Measurements from ENCODE around the gene EHMT1. TPM values are rescaled to one million over a fixed set of nuclear protein-coding genes. Genes with fewer than 3 reads are reported as not detected.

EHMT1 gene
- total and polyA plus RNA-seq, 2 of the 8 experiments (the other 6 are each of a cell fraction or from before 2014, with no cell fraction given) = 95.7 to 163 TPM

GRCh38 chr9:137581361-137582285, 37.2 kb upstream of the EHMT1 start:
- Histone ChIP-seq H4K91ac (replicated peaks; ENCODE audit: insufficient read length, low read length) (no peak overlapping the region), H2BK20ac (ENCODE audit: low read length) (no peak overlapping the region), H2BK12ac (ENCODE audit: low read depth, low read length) (no peak overlapping the region), H2BK120ac (replicated peaks; ENCODE audit: low read depth, low read length) (no peak overlapping the region), H3K23ac (ENCODE audit: insufficient read length) (no peak overlapping the region), H2BK5ac (ENCODE audit: low read depth, low read length) (no peak overlapping the region), H4K5ac (ENCODE audit: insufficient read length, low read depth, low read length) (no peak overlapping the region), H3K27me3 (replicated peaks in 1 of 4; ENCODE audit: control insufficient read depth in 3 of 4, extremely low read depth in 1 of 4, insufficient read depth in 3 of 4, low read length in 3 of 4) (no peaks in the 10 kb centered on the region), H3K4me2 (ENCODE audit: insufficient read depth in 1 of 2, low read depth in 2 of 2, low read length in 2 of 2) (no peak overlapping the region), H3K18ac (ENCODE audit: extremely low read depth, low read length) (no peak overlapping the region), H3K36me3 (ENCODE audit: control insufficient read depth in 2 of 4, insufficient read depth in 4 of 4, low read length in 3 of 4) (peaks cover 10 to 46% (median 33%) of the 10 kb centered on the region in 4 experiments; a peak in 7 of 8 replicates), H3K27ac (ENCODE audit: low read depth, low read length) (no peak overlapping the region; the same call in 1 of the 2 replicates), H3K14ac (ENCODE audit: insufficient read length) (no peak overlapping the region), H2AFZ (ENCODE audit: low read length) (no peak overlapping the region), H3K9me3 (ENCODE audit: insufficient read depth in 2 of 2, low read depth in 1 of 2, low read length in 1 of 2) (no peaks in the 10 kb centered on the region), H4K20me1 (replicated peaks in 1 of 2; ENCODE audit: control insufficient read depth in 1 of 2, insufficient read depth in 2 of 2, low read length in 2 of 2) (peaks cover 11 to 42% of the 10 kb centered on the region in 2 experiments), H3K79me1 (ENCODE audit: low read depth, low read length) (peaks cover 30% of the 10 kb centered on the region), H3K4me1 (replicated peaks in 1 of 4; ENCODE audit: control insufficient read depth in 3 of 4, insufficient read depth in 4 of 4, low read length in 3 of 4) (peaks cover 0 to 23% (median 7%) of the 10 kb centered on the region in 4 experiments; a peak in 6 of 7 replicates), H3K9ac (replicated peaks in 1 of 4; ENCODE audit: extremely low read depth in 1 of 4, low read depth in 3 of 4, low read length in 3 of 4) (no peak overlapping the region), H3K4ac (replicated peaks; ENCODE audit: insufficient read length, low read depth, low read length) (no peak overlapping the region), H3K23me2 (ENCODE audit: low read depth, low read length) (peaks cover 3% of the 10 kb centered on the region; the same call in 1 of the 2 replicates), H3K56ac (replicated peaks; ENCODE audit: insufficient read length, low read depth, low read length) (no peak overlapping the region), H3K79me2 (ENCODE audit: control insufficient read depth in 1 of 2, insufficient read depth in 2 of 2, low read length in 2 of 2) (peaks cover 12 to 15% of the 10 kb centered on the region in 2 experiments), H2BK15ac (ENCODE audit: low read length) (no peak overlapping the region), H3K4me3 (ENCODE audit: extremely low read depth in 1 of 4, insufficient read depth in 2 of 4, low read depth in 3 of 4, low read length in 4 of 4) (no peak overlapping the region), H2AK5ac (ENCODE audit: low read depth, low read length) (no peak overlapping the region), H4K8ac (ENCODE audit: extremely low read depth, insufficient read depth, low read length) (no peak overlapping the region)
- POLR2A ChIA-PET (ENCODE audit: partially characterized antibody) = interaction anchor here (0.6 to 4.6 kb wide), 15 partner anchors 8 to 207 kb away, joined by 3 to 45 read pairs (median 3); partner anchors contain the start of genes EHMT1 and ZMYND19
- TF ChIP-seq HDAC2 (IDR thresholded peaks at IDR 0.05; ENCODE audit: borderline replicate concordance in 1 of 2, low read depth in 2 of 2, low read length in 2 of 2) = no peak
- TF ChIP-seq TBP (IDR thresholded peaks at IDR 0.05; ENCODE audit: low read depth, low read length) = no peak
- TF ChIP-seq CHD2 (IDR thresholded peaks at IDR 0.05; ENCODE audit: low read length) = no peak
- no peak for TF ChIP-seq EP300 (IDR thresholded peaks at IDR 0.05; ENCODE audit: borderline replicate concordance in 1 of 2, low read depth in 2 of 2, low read length in 2 of 2)
- no peak for TF ChIP-seq TAF7 (optimal IDR thresholded peaks at IDR 0.05; ENCODE audit: borderline replicate concordance, low read depth, low read length)
- no peak for TF ChIP-seq CBX5 (IDR thresholded peaks at IDR 0.05; ENCODE audit: low read depth, low read length)
- CTCF ChIA-PET (ENCODE audit: partially characterized antibody) = interaction anchor here (0.6 to 5.9 kb wide), 36 partner anchors 8 to 418 kb away, joined by 3 to 46 read pairs (median 4); partner anchors contain the start of genes EHMT1 and ZMYND19
- no peak for FAIRE-seq
- DNase-seq (ENCODE audit: low read depth in 1 of 2, low spot score in 2 of 2) = no peak
- 93% methylated on average over 22 of the region's 22 CpGs; no CpG with 5 or more reads in 1 of the 2 experiments for WGBS, 2 experiments (ENCODE audit: extremely low coverage in 1 of 2, insufficient coverage in 1 of 2, insufficient read length in 1 of 2, insufficient replicate concordance in 2 of 2, low coverage in 1 of 2, low lambda C conversion rate in 2 of 2, missing lambda C conversion rate in 1 of 2)

All from H1 (cell line).